Cardiac fibroblast (primary cell): Measurements from ENCODE around the gene TBXAS1.
A peak's percentile ranks its signal among the peaks of the same experiment; 100 is the strongest.
"Not testable (repeated sequence)": the region's sequence is repeated elsewhere in the genome, so short reads cannot be mapped to it uniquely, and the experiment has no call there.

Experiments
- DNase-seq, 2 donors: peaks; one replicate each; pipeline versions ENCODE4 v3.0.0 to v3.0.0-alpha.2; 2010; ENCODE audit warnings: low read depth in 2 of 2
- H3K4me3 ChIP-seq, 2 donors: replicated peaks in 1 of 2; 1 replicate in 1 of 2; 2 replicates in 1 of 2; pipeline ENCODE4 v1.5.1; 2011; ENCODE audit warnings: low read depth in 2 of 2, low read length in 2 of 2, mild to moderate bottlenecking in 2 of 2, moderate library complexity in 1 of 2
- CTCF ChIP-seq: IDR thresholded peaks from one replicate; pipeline ENCODE4 v1.5.1; 2011; ENCODE audit warnings: low read depth, mild to moderate bottlenecking, low read length, inconsistent platforms

Gene TBXAS1

GRCh38 chr7:139924461-139924860 lies 95.4 kb downstream of the TBXAS1 start:
- TF ChIP-seq CTCF = no peak
- no peak for DNase-seq
- H3K4me3 ChIP-seq = no peak overlapping the region

GRCh38 chr7:139929221-139929620 lies 100.2 kb downstream of the TBXAS1 start:
- not testable (repeated sequence) for H3K4me3 ChIP-seq, DNase-seq

GRCh38 chr7:139930286-139930965 lies 101.4 kb downstream of the TBXAS1 start:
- no peak overlapping the region for H3K4me3 ChIP-seq
- peak in 1 of 2 donors; percentile 26 for DNase-seq
- TF ChIP-seq CTCF = no peak

GRCh38 chr7:139931190-139931934 lies 102.3 kb downstream of the TBXAS1 start:
- H3K4me3 ChIP-seq = no peak overlapping the region
- TF ChIP-seq CTCF = no peak
- DNase-seq = no peak

GRCh38 chr7:139932531-139932930 lies 103.5 kb downstream of the TBXAS1 start:
- no peak for TF ChIP-seq CTCF
- DNase-seq = no peak
- no peak overlapping the region for H3K4me3 ChIP-seq

GRCh38 chr7:139936760-139937310 lies 107.8 kb downstream of the TBXAS1 start:
- no peak for TF ChIP-seq CTCF
- no peak overlapping the region for H3K4me3 ChIP-seq
- DNase-seq = peak; percentile 88 to 92

- TF ChIP-seq CTCF = no peak
- no peak for DNase-seq
- H3K4me3 ChIP-seq = no peak overlapping the region
Observed at GRCh38 chr7:139937715-139938114, 108.7 kb downstream of the TBXAS1 start.
